RWPE2 (cell line): ENCODE measurements around the gene AKAP13.

Source experiments
- ATAC-seq: fragments of 200-7000 bp; cut with Tn5 transposase; 3 replicates; pipeline ENCODE4 v1.9.1; 2021; ENCODE audit warnings: low read depth
- DNase-seq: peaks from one replicate; pipeline ENCODE4 v3.0.0-alpha.2; 2020; ENCODE audit warnings: low spot score
- H3K27ac ChIP-seq: fragments of 450-650 bp; 2 replicates; pipeline ENCODE4 v1.5.1; 2017; ENCODE audit warnings: mild to moderate bottlenecking; ENCODE audit not compliant: poor library complexity, severe bottlenecking
- H3K27me3 ChIP-seq: fragments of 250-450 bp; sonication (Bioruptor Pico); 2 replicates; pipeline ENCODE4 v1.5.1; 2021; ENCODE audit warnings: mild to moderate bottlenecking, moderate library complexity; ENCODE audit not compliant: insufficient read depth, poor library complexity, severe bottlenecking
- H3K36me3 ChIP-seq: fragments of 250-450 bp; sonication (Bioruptor Pico); 2 replicates; pipeline ENCODE4 v1.5.1; 2020; ENCODE audit warnings: low read depth, mild to moderate bottlenecking, moderate library complexity
- H3K4me1 ChIP-seq: fragments of 250-450 bp; sonication (Bioruptor Pico); 2 replicates; pipeline ENCODE4 v1.5.1; 2021; ENCODE audit warnings: mild to moderate bottlenecking, moderate library complexity; ENCODE audit not compliant: insufficient read depth, poor library complexity, severe bottlenecking
- H3K4me3 ChIP-seq: fragments of 250-450 bp; sonication (Bioruptor Pico); 2 replicates; pipeline ENCODE4 v1.5.1; 2021; ENCODE audit warnings: mild to moderate bottlenecking, moderate library complexity; ENCODE audit not compliant: severe bottlenecking
- H3K9me3 ChIP-seq: fragments of 250-450 bp; sonication (Bioruptor Pico); 2 replicates; pipeline ENCODE4 v1.5.1; 2021; ENCODE audit warnings: mild to moderate bottlenecking, moderate library complexity; ENCODE audit not compliant: severe bottlenecking
- TF ChIP-seq, protein P1 (sequence below): fragments of 450-650 bp; IDR thresholded peaks from one replicate; pipeline ENCODE4 v1.5.1; 2017; ENCODE audit warnings: mild to moderate bottlenecking, moderate library complexity; ENCODE audit not compliant: poor library complexity, severe bottlenecking

The AKAP13 gene

DNA sequence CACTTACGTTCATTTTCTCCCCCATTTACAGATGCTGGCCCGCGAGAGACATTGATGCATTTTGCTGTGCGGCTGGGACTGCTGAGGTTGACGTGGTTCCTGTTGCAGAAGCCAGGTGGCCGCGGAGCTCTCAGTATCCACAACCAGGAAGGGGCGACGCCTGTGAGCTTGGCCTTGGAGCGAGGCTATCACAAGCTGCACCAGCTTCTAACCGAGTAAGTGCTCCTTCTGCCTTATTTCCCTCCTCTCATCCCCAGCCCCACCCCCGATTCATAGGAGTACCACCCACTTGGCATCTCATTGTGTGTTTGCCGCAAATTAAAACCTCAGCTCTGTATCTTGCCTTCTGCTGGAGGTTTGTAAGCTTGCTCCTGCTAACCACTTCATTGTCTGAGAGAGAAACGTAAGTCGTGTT lies 163.3 kb downstream of the AKAP13 start:
- Histone ChIP-seq H3K9me3 (no peaks in the 10 kb centered on the region), H3K4me3 (no peak overlapping the region), H3K4me1 (no peaks in the 10 kb centered on the region), H3K36me3 (peaks cover 46% of the 10 kb centered on the region), H3K27me3 (no peaks in the 10 kb centered on the region), H3K27ac (no peak overlapping the region)
- ATAC-seq (no peak), DNase-seq (no peak)
- TF ChIP-seq, protein P1, sequence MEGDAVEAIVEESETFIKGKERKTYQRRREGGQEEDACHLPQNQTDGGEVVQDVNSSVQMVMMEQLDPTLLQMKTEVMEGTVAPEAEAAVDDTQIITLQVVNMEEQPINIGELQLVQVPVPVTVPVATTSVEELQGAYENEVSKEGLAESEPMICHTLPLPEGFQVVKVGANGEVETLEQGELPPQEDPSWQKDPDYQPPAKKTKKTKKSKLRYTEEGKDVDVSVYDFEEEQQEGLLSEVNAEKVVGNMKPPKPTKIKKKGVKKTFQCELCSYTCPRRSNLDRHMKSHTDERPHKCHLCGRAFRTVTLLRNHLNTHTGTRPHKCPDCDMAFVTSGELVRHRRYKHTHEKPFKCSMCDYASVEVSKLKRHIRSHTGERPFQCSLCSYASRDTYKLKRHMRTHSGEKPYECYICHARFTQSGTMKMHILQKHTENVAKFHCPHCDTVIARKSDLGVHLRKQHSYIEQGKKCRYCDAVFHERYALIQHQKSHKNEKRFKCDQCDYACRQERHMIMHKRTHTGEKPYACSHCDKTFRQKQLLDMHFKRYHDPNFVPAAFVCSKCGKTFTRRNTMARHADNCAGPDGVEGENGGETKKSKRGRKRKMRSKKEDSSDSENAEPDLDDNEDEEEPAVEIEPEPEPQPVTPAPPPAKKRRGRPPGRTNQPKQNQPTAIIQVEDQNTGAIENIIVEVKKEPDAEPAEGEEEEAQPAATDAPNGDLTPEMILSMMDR: no peak

DNA sequence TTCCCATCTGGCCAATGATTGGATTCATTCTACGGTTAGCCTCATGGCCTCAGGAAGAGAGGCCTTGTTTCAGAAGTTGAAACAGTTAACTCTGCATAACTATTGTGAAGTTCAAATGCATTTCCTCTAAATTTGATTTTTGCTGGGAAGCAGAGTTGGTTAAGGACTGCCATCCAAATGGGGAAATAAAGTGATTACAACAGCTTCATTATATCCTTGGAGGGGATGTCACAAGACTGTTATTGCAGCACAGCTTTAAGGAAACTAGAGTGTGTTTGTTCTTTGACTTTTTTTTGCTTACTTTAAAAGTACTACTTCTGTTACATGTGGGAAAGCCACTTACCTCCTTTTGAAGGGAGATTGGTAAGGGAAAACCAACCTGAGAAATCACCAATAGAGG lies 164.8 kb downstream of the AKAP13 start:
- no peaks in the 10 kb centered on the region for H3K4me1 ChIP-seq

DNA sequence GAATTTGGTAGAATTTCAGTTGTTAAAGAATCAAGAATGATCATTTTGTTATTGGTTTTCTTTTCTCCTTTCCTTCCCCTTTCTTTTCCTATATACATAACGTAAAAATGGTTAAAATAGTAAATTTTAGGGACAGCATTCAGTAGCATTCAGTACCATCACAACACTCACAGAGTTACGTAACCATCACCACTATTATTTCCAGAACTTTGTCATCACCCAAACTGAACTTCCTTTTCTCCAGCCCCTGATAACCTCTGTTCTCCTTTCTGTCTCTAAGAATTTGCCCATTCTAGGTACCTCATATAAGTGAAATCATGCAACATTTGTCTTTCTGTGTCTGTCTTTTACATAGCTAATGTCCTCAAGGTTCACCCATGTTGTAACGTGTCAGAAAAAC lies 165.3 kb downstream of the AKAP13 start:
- Histone ChIP-seq H3K27ac (no peak overlapping the region), H3K4me1 (no peaks in the 10 kb centered on the region), H3K4me3 (no peak overlapping the region), H3K9me3 (no peaks in the 10 kb centered on the region), H3K36me3 (peaks cover 52% of the 10 kb centered on the region), H3K27me3 (no peaks in the 10 kb centered on the region)
- no peak for DNase-seq
- TF ChIP-seq, protein P1: no peak
- no peak for ATAC-seq

More for the DNA sequence above, 164.8 kb downstream of the AKAP13 start:
- Histone ChIP-seq H3K27me3 (no peaks in the 10 kb centered on the region), H3K36me3 (peaks cover 52% of the 10 kb centered on the region), H3K4me3 (no peak overlapping the region), H3K27ac (no peak overlapping the region), H3K9me3 (no peaks in the 10 kb centered on the region)
- TF ChIP-seq, protein P1: no peak
- DNase-seq (no peak), ATAC-seq (no peak)

GRCh38 chr15:85547386-85547785 lies 167.0 kb downstream of the AKAP13 start:
- Histone ChIP-seq H3K4me1 (no peaks in the 10 kb centered on the region), H3K9me3 (no peaks in the 10 kb centered on the region), H3K27ac (no peak overlapping the region), H3K4me3 (no peak overlapping the region), H3K27me3 (no peaks in the 10 kb centered on the region), H3K36me3 (peaks cover 52% of the 10 kb centered on the region)
- TF ChIP-seq, protein P1: no peak
- no peak for ATAC-seq
- DNase-seq: no peak

- Histone ChIP-seq H3K4me3 (no peak overlapping the region), H3K27ac (no peak overlapping the region), H3K4me1 (no peaks in the 10 kb centered on the region), H3K36me3 (peaks cover 35% of the 10 kb centered on the region), H3K9me3 (no peaks in the 10 kb centered on the region), H3K27me3 (no peaks in the 10 kb centered on the region)
- no peak for ATAC-seq
- TF ChIP-seq, protein P1: no peak
- no peak for DNase-seq
Measured at GRCh38 chr15:85550283-85550682, 169.9 kb downstream of the AKAP13 start.
